H1 (cell line): ENCODE results near the gene MARS1. TPM values are rescaled to one million over a fixed set of nuclear protein-coding genes. Genes with fewer than 3 reads are reported as not detected.

Experiments
- CBX8 ChIP-seq: fragments of 300-800, 300-1000 bp; sonication (generic); IDR thresholded peaks from 2 replicates; pipeline ENCODE4 v1.7.1; 2016; ENCODE audit warnings: low read depth, low read length, borderline replicate concordance
- CHD2 ChIP-seq: IDR thresholded peaks from 2 replicates; pipeline ENCODE4 v1.6.1; 2012; ENCODE audit warnings: low read length, improper control_type of control experiment
- HDAC6 ChIP-seq: IDR thresholded peaks from one replicate; pipeline ENCODE4 v1.7.1; 2012; ENCODE audit warnings: low read depth, mild to moderate bottlenecking, inconsistent platforms, low read length, moderate library complexity
- NANOG ChIP-seq: IDR thresholded peaks from 2 replicates; pipeline ENCODE4 v1.6.1; 2011; ENCODE audit warnings: low read length, low read depth, mild to moderate bottlenecking, inconsistent platforms; ENCODE audit not compliant: insufficient read depth, poor library complexity, severe bottlenecking
- SAP30 ChIP-seq: fragments of 300-600 bp; sonication (generic); IDR thresholded peaks from 2 replicates; pipeline ENCODE4 v1.7.1; 2012; ENCODE audit warnings: low read length, moderate library complexity, mild to moderate bottlenecking, inconsistent platforms; ENCODE audit not compliant: insufficient read depth, insufficient replicate concordance
- SUZ12 ChIP-seq: fragments of 200-600 bp; sonication (generic); IDR thresholded peaks from 2 replicates; pipeline ENCODE4 v1.6.1; 2012; ENCODE audit warnings: mild to moderate bottlenecking, inconsistent platforms, low read length, moderate library complexity, mixed read lengths
- TCF12 ChIP-seq: IDR thresholded peaks from 2 replicates; pipeline ENCODE4 v1.6.1; 2011; ENCODE audit warnings: low read depth, mild to moderate bottlenecking, low read length
- polyA plus RNA-seq, 7 experiments: library from polyadenylated mRNA; depleted of rRNA in 3 of 7; stranded (reverse) in 5 of 7; unstranded in 2 of 7; fragments of >200 nt in 5 of 7; fragments of 200-250 nt in 2 of 7; gene quantifications; 1 replicate in 5 of 7; 2 replicates in 1 of 7; 4 replicates in 1 of 7; pipeline versions ENCODE4 v1.2.1 to v1.2.3, GENCODE V29; 2011 to 2013; ENCODE audit warnings: missing spikeins in 2 of 7, mixed read lengths in 2 of 7
- total RNA-seq: library from RNA; stranded (reverse); fragmentation: NEBNext Ultra II Directional; extraction: Animal tissue kit (Norgen Biotek cat#: 25700); gene quantifications from 2 replicates; pipeline ENCODE4 v1.2.1, GENCODE V29; 2021

Gene MARS1
- total and polyA plus RNA-seq, 2 of the 8 experiments (the other 6 are each of a cell fraction or from before 2014, with no cell fraction given): 194 to 407 TPM

DNA sequence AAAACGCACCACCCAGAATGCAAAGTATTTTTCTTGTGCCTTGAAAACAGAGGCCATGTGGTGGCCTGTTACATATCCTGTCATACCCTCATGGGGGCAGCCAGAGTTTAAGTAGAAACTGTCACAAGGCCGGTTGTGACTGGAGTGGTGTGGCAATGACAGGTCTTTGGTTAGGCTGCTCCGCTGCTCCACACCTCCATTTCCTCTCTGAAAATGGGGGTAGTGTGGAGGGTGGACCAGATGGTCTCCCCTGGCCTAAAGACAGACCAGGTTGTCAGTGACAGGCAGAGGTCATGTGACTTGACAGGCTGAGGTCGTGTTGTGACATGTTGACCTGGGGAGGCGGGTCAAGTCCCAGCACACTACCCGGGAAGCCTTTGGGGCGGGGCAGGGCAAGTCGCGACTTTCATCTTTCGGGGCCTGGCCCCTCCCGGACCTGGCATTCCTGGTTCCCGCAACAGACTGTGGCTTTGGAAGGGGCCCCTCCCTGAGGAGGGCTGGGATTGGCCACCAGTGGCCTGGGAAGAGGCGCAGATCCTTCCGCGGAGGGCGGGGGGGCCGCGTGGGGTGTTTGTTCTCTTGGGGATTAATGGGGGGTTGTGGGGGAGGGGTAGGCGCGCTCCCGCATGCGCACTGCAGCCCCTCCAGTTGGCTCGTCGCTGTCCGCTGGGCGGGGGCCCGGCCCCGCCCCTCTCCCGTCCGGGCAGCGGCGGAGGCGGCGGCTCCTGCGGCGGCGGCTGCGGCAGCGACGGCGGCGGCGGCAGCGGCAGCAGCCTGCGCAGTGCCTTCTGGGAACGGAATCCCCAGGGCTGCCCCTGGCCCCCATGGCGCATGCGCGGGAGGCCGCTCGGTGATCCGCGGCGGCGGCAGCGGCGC, 34.4 kb downstream of the MARS1 start, which contains the start of gene MBD6 (continued):
- TF ChIP-seq SAP30: peak; percentile 100
- TF ChIP-seq SUZ12: no peak
- no peak for TF ChIP-seq TCF12
- no peak for TF ChIP-seq CHD2
- TF ChIP-seq HDAC6: no peak
- no peak for TF ChIP-seq CBX8
- no peak for TF ChIP-seq NANOG
